Measurements from ENCODE around the gene ANKRD11. TPM values are rescaled to one million over a fixed set of nuclear protein-coding genes. Genes with fewer than 3 reads are reported as not detected.

The ANKRD11 gene
- total and polyA plus RNA-seq, 8 donors: 90.7 to 123 (median 98.4) TPM

- peaks cover 22 to 54% of the 10 kb centered on the region in 2 donors for H3K4me1 ChIP-seq
- no peaks in the 10 kb centered on the region for H3K27me3 ChIP-seq
- ATAC-seq (no peak), DNase-seq (peak in 1 of 4 donors; percentile 26)
- H3K27ac ChIP-seq: peak overlapping the region in 1 of 2 donors; percentile 96
- peaks cover 0 to 16% of the 10 kb centered on the region in 2 donors for H3K36me3 ChIP-seq
- intact Hi-C loops (cut with DNase I): no loop called here
- TF ChIP-seq CTCF (IDR thresholded peaks at IDR 0.05): no peak
- H3K9me3 ChIP-seq: no peaks in the 10 kb centered on the region
- H3K4me3 ChIP-seq: peak overlapping the region in 1 of 2 donors; percentile 97
These were observed 16.4 kb upstream of the ANKRD11 start for GRCh38 chr16:89506791-89507191.

- peak overlapping the region; percentile 73 to 96 for H3K27ac ChIP-seq
- H3K4me1 ChIP-seq: peaks cover 22 to 54% of the 10 kb centered on the region in 2 donors
- H3K27me3 ChIP-seq: no peaks in the 10 kb centered on the region
- intact Hi-C loops (cut with DNase I): no loop called here
- TF ChIP-seq CTCF (IDR thresholded peaks at IDR 0.05): no peak
- no peaks in the 10 kb centered on the region for H3K9me3 ChIP-seq
- ATAC-seq: no peak
- DNase-seq: no peak
- peaks cover 0 to 9% of the 10 kb centered on the region in 2 donors for H3K36me3 ChIP-seq
- peak overlapping the region in 1 of 2 donors; percentile 23 for H3K4me3 ChIP-seq
These were observed 15.7 kb upstream of the ANKRD11 start for GRCh38 chr16:89506113-89506504.

- no peaks in the 10 kb centered on the region for H3K9me3 ChIP-seq
- H3K4me1 ChIP-seq: peaks cover 22 to 51% of the 10 kb centered on the region in 2 donors
- DNase-seq (peak; percentile 63 to 94 (median 86)), ATAC-seq (peak; percentile 36)
- H3K27ac ChIP-seq: peak overlapping the region; percentile 73 to 96
- no peaks in the 10 kb centered on the region for H3K27me3 ChIP-seq
- TF ChIP-seq CTCF (IDR thresholded peaks at IDR 0.05): no peak
- H3K4me3 ChIP-seq: peak overlapping the region in 1 of 2 donors; percentile 23
- intact Hi-C loops (cut with DNase I): no loop called here
- H3K36me3 ChIP-seq: peaks cover 0 to 3% of the 10 kb centered on the region in 2 donors
These were observed 15.1 kb upstream of the ANKRD11 start for GRCh38 chr16:89505204-89506112.

- intact Hi-C loops (cut with DNase I): no loop called here
- TF ChIP-seq CTCF (IDR thresholded peaks at IDR 0.05): no peak
- H3K4me1 ChIP-seq: peaks cover 17 to 39% of the 10 kb centered on the region in 2 donors
- no peak overlapping the region for H3K4me3 ChIP-seq
- H3K27ac ChIP-seq: peak overlapping the region in 1 of 2 donors; percentile 96
- ATAC-seq: no peak
- DNase-seq: peak in 1 of 4 donors; percentile 31
- H3K27me3 ChIP-seq: no peaks in the 10 kb centered on the region
- H3K36me3 ChIP-seq: peaks cover 0 to 2% of the 10 kb centered on the region in 2 donors
- no peaks in the 10 kb centered on the region for H3K9me3 ChIP-seq
These were observed 13.7 kb upstream of the ANKRD11 start for GRCh38 chr16:89504091-89504490.

Data from left lung (tissue), 10 donors.